Ecto neural progenitor cell (in vitro differentiated cells): ENCODE data around the gene RNF215.

Experiments used
- DNase-seq: peaks from one replicate; pipeline ENCODE4 v3.0.0-alpha.2; 2018; ENCODE audit warnings: low spot score

The RNF215 gene

GRCh38 chr22:30393885-30394284, 6.7 kb upstream of the RNF215 start:
- DNase-seq, result no peak

DNA sequence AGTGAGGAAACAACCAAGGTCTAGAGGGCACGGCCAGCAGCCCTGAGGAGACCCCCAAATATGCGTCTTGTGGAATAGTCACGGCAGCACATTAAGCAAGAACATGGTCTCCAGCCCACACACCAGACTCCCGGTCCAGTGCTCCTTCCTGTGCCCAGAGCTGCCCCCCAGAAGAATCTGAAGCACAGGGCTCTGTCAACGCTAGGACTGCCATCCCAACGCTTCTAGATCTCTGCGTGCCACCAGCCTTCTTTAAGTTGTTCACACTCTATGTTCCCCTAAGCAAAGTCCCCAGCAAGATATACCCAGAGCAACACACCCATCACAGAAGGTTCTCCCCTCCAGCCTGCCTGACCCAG, 6.1 kb upstream of the RNF215 start:
- no peak for DNase-seq

DNA sequence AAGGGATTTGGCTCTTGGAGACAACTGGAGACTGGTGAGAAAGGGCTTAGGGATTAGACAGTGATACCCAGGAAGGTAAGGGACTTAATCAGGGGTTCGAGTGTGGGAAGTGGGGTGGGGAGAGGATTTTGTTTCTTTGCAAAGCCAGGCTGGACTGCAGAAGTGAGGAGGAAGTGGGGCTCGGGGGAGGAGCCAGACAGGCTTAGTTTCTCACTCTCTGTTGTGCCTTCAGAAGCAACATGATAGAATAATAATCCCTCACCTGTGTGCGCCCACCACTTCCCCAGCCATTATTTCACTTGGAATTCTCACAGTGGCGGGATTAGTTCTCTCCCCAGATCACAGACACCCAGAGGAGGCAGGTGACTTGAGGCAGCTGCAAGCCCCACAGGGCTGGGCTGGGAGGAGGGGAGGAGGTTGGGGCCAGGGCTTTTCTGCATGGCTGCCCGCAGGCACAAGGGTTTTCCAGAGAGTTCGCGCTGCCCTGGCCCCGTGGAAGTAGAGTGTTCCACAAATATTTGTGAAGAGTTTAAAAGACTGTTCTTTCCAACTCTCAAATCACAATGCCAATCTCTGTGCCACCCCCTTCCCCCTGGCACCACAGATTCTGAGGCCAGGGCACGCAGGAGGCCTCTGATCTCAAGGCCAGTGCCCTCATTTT, 5.6 kb upstream of the RNF215 start:
- peak; percentile 67 for DNase-seq

DNA sequence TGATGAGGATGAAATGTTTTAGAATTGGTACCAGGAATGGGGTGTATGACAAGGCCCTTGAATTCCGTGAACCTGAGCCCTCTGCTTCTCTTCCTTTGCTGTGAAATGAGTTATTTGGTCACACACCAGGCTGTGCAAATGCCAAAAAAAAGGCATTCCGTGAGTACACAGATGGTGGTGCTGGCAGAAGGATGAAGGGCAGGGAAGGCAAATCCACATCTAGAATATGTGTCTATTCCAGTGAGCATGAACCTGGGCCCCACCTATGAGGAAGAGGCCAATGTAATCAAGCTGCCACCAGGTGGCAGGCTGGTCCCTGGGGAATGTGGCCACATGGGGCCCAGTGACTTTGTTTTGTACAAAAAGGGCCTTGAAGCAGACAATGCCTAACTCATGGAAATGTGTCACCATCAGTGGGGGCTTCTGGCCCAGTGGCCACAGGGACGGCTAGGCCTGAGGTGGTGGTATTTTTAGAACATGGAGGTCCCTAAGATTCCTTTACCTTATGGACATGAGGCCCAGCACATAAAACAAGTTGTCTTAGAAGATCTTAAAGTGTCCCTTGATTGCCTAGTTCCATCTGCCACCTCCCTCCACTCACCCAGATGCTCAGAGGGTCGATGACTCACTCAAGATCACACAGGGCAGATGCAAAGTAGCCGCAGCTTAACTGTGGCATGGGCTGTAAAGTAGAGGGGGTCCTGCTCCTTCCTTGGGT, 3.9 kb upstream of the RNF215 start:
- no peak for DNase-seq

DNA sequence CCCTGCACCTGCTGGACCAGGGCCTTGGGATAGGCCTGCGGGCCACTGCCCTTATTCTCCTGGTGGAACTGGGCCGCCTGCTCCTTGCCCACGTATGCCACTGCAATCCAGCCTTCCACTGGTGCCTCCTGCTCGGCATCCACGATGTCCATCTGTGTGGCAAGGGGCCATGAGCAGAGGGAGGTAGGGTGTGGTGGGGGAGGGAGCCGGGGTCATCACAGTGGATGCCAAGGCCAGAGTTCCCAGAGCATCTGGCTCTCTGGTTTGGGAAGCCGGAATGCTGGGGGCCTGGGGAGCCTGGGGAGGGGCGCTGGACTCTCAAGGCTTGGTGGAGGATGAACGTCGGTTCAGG, 627 bp downstream of the RNF215 start:
- no peak for DNase-seq

DNA sequence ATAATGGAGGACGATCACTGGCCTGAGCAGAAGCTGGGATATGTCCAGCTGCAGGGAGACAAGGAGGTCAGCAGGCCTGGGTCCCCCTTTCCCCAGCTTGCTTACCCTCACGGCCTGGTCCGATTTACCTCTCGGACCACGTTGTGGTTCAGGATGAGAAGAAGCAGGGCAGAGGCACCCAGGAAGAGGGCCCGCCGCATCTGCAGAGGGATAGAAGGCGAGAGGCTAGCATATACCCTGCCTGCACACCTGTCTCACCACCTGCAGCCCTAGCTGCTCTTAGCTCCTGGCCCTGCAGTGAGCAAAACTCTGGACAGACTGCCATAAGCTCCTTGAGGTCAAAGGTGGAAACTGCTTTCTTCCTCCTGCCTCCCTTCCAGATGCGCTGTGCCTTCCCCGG, 1.3 kb downstream of the RNF215 start:
- DNase-seq, result no peak

- DNase-seq, result no peak
These were observed 4.2 kb downstream of the RNF215 start for GRCh38 chr22:30383061-30383460.

- no peak for DNase-seq
These were observed 4.9 kb downstream of the RNF215 start for GRCh38 chr22:30382340-30382739.

- no peak for DNase-seq
These were observed 5.9 kb downstream of the RNF215 start for GRCh38 chr22:30381264-30381663.

- no peak for DNase-seq
These were observed 7.2 kb downstream of the RNF215 start for GRCh38 chr22:30380011-30380410.

GRCh38 chr22:30375312-30375849, 11.8 kb downstream of the RNF215 start:
- DNase-seq, result no peak

DNA sequence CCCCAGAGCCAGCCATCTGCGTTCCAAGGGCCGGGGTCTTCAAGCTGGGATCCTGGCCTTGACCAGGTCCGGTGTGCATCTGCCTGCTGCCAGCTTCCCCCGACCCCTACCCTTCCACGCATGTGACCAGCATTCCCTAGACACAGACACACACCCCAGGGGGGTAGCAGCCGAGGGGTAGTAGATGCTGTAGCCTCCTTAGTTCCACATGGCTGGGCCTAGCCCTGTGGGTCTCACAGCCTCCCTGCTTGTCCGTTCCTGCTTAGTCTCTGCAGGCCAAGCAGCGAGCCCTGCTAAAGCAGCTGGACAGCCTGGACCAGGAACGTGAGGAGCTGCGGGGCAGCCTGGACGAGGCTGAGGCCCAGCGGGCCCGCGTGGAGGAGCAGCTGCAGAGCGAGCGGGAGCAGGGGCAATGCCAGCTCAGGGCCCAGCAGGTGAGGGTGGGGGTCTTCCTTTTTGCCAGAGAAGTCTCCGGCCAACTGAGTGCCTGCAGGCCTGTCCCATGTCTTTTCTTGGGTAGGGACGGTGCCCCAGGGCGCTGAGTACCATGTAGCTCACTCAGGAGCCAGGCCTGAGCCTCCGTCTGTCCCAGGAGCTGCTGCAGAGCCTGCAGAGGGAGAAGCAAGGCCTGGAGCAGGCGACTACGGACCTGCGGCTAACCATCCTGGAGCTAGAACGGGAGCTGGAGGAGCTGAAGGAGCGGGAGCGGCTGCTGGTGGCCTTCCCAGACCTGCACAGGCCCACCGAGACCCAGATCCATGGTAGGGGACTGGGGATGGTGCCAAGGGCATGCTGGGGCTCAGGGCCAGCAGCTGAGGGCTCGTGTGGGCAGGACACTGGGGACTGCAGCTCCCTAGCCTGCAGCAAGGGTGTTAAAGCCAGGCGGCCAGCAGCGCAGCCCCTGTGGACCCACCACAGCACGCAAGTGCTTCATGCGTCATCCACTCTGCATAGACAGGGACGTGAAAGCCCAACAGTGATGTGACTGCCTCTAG, 13.6 kb downstream of the RNF215 start:
- no peak for DNase-seq

GRCh38 chr22:30372915-30373314, 14.3 kb downstream of the RNF215 start:
- no peak for DNase-seq

GRCh38 chr22:30371981-30372380, 15.2 kb downstream of the RNF215 start:
- DNase-seq, result no peak

GRCh38 chr22:30371321-30371720, 15.9 kb downstream of the RNF215 start:
- no peak for DNase-seq

- DNase-seq, result no peak
These were observed 16.5 kb downstream of the RNF215 start for GRCh38 chr22:30370641-30371230.

GRCh38 chr22:30368420-30368819, 18.8 kb downstream of the RNF215 start:
- DNase-seq, result no peak

- DNase-seq, result no peak
These were observed 21.3 kb downstream of the RNF215 start for GRCh38 chr22:30365891-30366290.

- no peak for DNase-seq
These were observed 24.4 kb downstream of the RNF215 start for GRCh38 chr22:30362651-30363281.

- DNase-seq, result no peak
These were observed 25.1 kb downstream of the RNF215 start for GRCh38 chr22:30361916-30362650.

DNA sequence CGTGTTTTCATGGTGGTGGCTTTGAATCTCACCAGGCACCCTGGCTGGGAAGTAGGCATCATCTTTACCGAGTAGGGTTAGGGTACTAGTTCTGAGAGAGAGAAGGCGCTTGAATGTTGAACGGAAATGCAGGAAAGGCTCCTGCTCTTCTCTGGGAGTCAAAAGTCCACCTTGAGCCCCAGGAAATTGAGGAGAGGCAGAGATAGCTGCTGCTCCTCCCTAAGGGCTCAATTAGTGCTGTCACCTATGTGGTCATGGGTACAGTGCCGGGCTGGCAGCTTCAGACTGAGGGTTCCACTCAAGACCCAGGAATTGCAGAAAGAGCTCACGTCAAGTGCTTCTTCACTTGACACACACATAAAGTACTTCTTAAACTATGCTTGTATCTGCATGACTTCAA, 28.7 kb downstream of the RNF215 start:
- no peak for DNase-seq
